K562 (cell line): ENCODE results near the gene PRRC2B.
"Not testable (repeated sequence)": the region's sequence is repeated elsewhere in the genome, so short reads cannot be mapped to it uniquely, and the experiment has no call there.

Source experiments
- GMEB1 ChIP-seq: fragments of 250-450 bp; sonication (Bioruptor Pico); IDR thresholded peaks from 2 replicates; pipeline ENCODE4 v1.4.0; 2020; ENCODE audit warnings: mild to moderate bottlenecking
- MEIS2 ChIP-seq: fragments of 450-650 bp; IDR thresholded peaks from 2 replicates; pipeline ENCODE4 v1.6.1; 2014; ENCODE audit warnings: mild to moderate bottlenecking; ENCODE audit not compliant: partially characterized antibody
- THRB ChIP-seq: fragments of 450-650 bp; formaldehyde crosslinking; conservative IDR thresholded peaks from 2 replicates; pipeline ENCODE4 v1.4.0; 2022; ENCODE audit warnings: mild to moderate bottlenecking, missing genetic modification characterization
- ZBTB49 ChIP-seq: sonication (generic); formaldehyde crosslinking; IDR thresholded peaks from 2 replicates; pipeline ENCODE4 v1.8.0; 2022; ENCODE audit warnings: missing genetic modification reagents, mild to moderate bottlenecking, borderline replicate concordance
- ZNF121 ChIP-seq: sonication (generic); formaldehyde crosslinking; conservative IDR thresholded peaks from 2 replicates; pipeline ENCODE4 v1.8.0; 2022; ENCODE audit warnings: missing genetic modification reagents
- TF ChIP-seq, protein P1 (sequence below): sonication (generic); formaldehyde crosslinking; IDR thresholded peaks from 2 replicates; pipeline ENCODE4 v1.8.0; 2022; ENCODE audit warnings: mild to moderate bottlenecking, low read depth, missing genetic modification reagents
- TF ChIP-seq, protein P2 (sequence below), 3 experiments: IDR thresholded peaks in 2 of 3; conservative IDR thresholded peaks in 1 of 3; 2 replicates each; pipeline ENCODE4 v1.5.1; 2011 to 2012; ENCODE audit warnings: low read length in 3 of 3, mild to moderate bottlenecking in 3 of 3, control low read depth in 2 of 3, improper control_type of control experiment in 1 of 3, inconsistent platforms in 1 of 3, low read depth in 1 of 3, mixed read lengths in 1 of 3, moderate library complexity in 1 of 3; ENCODE audit not compliant: insufficient read depth in 2 of 3

- not testable (repeated sequence) for TF ChIP-seq ZBTB49 (CRISPR knock-in tag); THRB (CRISPR knock-in tag); MEIS2; ZNF121
- TF ChIP-seq, protein P1, sequence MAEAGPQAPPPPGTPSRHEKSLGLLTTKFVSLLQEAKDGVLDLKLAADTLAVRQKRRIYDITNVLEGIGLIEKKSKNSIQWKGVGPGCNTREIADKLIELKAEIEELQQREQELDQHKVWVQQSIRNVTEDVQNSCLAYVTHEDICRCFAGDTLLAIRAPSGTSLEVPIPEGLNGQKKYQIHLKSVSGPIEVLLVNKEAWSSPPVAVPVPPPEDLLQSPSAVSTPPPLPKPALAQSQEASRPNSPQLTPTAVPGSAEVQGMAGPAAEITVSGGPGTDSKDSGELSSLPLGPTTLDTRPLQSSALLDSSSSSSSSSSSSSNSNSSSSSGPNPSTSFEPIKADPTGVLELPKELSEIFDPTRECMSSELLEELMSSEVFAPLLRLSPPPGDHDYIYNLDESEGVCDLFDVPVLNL (CRISPR knock-in tag), result not testable (repeated sequence)
- TF ChIP-seq, protein P2, sequence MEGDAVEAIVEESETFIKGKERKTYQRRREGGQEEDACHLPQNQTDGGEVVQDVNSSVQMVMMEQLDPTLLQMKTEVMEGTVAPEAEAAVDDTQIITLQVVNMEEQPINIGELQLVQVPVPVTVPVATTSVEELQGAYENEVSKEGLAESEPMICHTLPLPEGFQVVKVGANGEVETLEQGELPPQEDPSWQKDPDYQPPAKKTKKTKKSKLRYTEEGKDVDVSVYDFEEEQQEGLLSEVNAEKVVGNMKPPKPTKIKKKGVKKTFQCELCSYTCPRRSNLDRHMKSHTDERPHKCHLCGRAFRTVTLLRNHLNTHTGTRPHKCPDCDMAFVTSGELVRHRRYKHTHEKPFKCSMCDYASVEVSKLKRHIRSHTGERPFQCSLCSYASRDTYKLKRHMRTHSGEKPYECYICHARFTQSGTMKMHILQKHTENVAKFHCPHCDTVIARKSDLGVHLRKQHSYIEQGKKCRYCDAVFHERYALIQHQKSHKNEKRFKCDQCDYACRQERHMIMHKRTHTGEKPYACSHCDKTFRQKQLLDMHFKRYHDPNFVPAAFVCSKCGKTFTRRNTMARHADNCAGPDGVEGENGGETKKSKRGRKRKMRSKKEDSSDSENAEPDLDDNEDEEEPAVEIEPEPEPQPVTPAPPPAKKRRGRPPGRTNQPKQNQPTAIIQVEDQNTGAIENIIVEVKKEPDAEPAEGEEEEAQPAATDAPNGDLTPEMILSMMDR (IDR thresholded peaks at IDR 0.05 in 2 of 3, conservative IDR thresholded peaks at IDR 0.05 in 1 of 3; ENCODE audit: insufficient read depth in 2 of 3, low read depth in 1 of 3, low read length in 3 of 3), result not testable (repeated sequence)
- TF ChIP-seq GMEB1, result peak; percentile 10; the same call in 1 of the 2 replicates
Measured at GRCh38 chr9:131356479-131356878, 37.4 kb upstream of the PRRC2B start.
